Right ventricle myocardium inferior (tissue), 1 donor: Measurements from ENCODE around the gene CNTNAP5. TPM values are rescaled to one million over a fixed set of nuclear protein-coding genes. Genes with fewer than 3 reads are reported as not detected.

Experiments used
- ATAC-seq: fragments of 200-7000 bp; cut with Tn5 transposase; one replicate; pipeline ENCODE4 v1.9.1; 2020; ENCODE audit warnings: mild to moderate bottlenecking, moderate library complexity
- DNase-seq: peaks from one replicate; pipeline ENCODE4 v3.0.0; 2021; ENCODE audit errors: missing footprints
- intact Hi-C: fragments of 100-400 bp; cut with DNase I; formaldehyde crosslinking; loops from one replicate; pipeline ENCODE4 v1.11.0; 2022
- total RNA-seq: library from RNA; stranded (reverse); fragmentation: NEBNext Ultra II Directional; extraction: Animal tissue kit (Norgen Biotek cat#: 25700); gene quantifications from one replicate; pipeline ENCODE4 v1.2.1, GENCODE V29; 2021
- donor health status: DM: no; HTN: yes; CAD: no; lungs with severe emphysema.

The CNTNAP5 gene
- total RNA-seq, 1 donor from 2014 or later = not detected

DNA sequence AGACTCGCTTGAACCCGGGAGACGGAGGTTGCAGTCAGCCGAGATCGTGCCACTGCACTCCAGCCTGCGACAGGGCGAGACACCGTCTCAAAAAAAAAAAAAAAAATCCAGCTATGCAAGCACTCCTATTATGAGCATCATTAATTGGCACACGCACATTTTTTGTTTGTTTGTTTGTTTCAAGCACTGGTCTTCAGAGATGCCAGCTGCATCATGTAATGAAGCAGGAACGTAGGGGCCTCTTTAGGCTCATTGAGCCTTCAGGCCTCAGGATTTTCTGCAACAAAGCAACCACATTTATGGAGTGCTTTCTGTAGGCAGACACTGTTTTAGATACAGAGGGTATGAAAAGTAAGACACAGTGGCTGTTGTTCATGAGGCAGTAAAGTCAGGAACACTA is 585.8 kb downstream of the CNTNAP5 start:
- no peak for DNase-seq
- no peak for ATAC-seq

DNA sequence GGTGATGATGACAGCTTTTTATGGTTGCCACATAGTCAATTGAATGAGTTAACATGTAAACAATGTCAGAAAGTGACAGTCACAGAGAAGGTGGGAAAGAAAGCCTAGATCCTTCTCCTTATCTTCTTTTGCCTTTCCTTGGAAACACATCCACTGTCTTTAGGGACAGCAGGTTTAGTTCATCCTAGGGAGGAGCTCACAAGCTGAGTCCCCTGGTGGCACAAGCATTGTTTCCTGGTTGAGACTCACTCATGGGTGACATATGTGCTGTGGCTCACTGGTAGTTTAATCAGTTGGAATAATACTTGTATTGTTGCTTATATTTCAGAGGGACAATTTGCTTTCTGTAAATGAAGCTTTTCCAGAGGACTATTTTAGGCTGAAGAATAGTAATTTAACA is 598.5 kb downstream of the CNTNAP5 start:
- intact Hi-C loops = no loop called here
- ATAC-seq (no peak), DNase-seq (no peak)

More for the DNA sequence above, 585.8 kb downstream of the CNTNAP5 start:
- intact Hi-C loops = no loop called here

DNA sequence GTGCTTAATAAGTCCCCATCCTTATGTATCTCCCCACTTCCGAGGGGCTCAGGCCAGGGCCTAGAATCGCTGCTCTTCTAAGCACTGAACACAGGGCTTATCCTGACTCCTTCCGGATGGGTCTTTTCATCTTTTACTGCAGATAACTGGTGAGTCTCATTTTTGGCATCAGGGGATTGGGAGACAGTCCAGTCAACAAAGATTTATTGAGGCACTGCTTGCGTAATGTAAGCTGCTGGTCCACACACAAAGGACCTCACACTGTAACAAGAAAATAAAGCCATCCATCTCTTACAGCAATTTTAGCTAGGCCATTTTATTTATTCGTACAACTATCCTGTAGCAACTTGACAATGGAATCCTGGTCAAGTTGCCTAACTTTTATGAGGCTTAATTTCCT is 600.5 kb downstream of the CNTNAP5 start:
- ATAC-seq (no peak), DNase-seq (no peak)
- intact Hi-C loops = no loop called here

DNA sequence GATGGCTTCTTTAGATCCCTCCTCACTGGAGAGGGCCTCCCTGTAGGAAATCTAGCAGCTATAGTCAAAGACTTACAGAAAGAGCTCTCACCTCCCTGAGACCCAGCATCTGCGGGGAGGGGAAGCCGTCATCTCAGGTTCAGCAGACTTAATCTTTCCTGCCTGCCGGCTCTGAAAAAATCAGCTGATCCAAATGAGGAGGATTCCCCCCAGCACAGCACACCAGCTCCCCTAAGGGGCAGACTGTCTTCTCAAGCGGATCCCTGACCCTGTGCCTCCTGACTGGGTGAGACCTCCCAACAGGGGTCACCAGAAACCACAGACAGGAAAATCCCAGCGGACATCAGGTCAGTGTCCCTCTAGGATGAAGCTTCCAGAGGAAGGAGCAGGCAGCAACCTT is 601.9 kb downstream of the CNTNAP5 start:
- intact Hi-C loops = no loop called here
- no peak for DNase-seq
- no peak for ATAC-seq

DNA sequence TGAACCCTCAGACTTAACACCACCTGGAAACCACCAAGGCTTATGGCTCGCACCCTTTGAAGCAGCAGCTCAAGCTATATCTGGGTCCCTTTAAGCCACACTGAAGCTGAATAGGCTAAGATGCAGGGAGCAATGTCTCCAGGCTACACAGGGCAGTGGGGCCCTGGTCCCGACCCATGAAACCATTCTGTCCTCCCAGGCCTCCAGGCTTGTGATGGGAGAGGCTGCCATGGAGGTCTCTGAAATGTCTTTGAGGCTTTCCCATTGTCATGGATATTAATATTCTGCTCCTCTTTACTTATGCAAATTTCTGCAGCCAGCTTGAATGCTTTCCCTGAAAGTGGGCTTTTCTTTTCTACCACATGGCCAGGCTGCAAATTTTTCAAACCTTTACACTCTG is 608.7 kb downstream of the CNTNAP5 start:
- DNase-seq (no peak), ATAC-seq (no peak)
- intact Hi-C loops = no loop called here

DNA sequence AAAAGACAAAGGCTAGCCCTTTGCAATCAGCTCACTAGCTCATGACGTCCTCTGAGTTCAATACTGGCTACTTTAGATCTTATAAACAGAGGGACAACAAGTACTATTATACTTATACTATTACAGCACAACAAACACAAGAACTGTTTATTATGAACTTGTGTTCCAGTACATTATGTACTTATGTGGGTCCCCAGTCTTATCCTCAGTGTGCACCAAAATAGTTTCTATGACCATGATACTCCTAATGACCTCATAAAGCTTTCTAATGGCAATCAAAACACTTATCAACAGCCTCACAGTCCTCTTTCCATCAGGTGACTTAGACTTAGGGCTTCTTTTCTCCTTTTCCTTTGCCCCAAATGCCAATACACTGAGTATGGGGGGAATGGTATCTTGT is 614.4 kb downstream of the CNTNAP5 start:
- intact Hi-C loops = no loop called here
- DNase-seq (no peak), ATAC-seq (peak; percentile 39)

DNA sequence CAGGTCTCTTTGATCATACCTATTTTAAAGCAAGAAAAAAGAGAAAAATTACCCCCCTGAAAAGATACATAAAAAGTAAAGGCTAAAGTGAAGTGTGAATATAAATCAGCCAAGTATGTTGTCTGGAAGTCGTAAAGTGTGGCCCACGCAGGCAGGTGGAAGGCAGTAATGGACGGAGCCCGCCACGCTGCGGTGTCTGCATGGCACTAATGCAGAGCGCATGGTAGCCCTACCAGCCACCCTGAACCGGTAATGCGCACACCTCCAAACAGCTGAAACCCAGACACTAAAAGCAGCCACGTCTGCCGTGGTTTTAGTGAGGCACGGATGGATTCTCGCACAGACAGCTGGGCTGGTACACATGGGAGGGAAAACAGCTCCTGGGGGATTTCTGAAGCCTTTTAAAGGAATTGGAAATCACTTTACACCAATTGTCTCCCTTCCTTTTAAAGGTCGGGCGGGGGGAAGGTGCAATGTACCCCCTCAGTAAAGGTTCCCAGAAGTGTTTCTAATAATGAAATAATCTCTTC is 615.2 kb downstream of the CNTNAP5 start:
- DNase-seq = no peak
- intact Hi-C loops = no loop called here
- no peak for ATAC-seq

DNA sequence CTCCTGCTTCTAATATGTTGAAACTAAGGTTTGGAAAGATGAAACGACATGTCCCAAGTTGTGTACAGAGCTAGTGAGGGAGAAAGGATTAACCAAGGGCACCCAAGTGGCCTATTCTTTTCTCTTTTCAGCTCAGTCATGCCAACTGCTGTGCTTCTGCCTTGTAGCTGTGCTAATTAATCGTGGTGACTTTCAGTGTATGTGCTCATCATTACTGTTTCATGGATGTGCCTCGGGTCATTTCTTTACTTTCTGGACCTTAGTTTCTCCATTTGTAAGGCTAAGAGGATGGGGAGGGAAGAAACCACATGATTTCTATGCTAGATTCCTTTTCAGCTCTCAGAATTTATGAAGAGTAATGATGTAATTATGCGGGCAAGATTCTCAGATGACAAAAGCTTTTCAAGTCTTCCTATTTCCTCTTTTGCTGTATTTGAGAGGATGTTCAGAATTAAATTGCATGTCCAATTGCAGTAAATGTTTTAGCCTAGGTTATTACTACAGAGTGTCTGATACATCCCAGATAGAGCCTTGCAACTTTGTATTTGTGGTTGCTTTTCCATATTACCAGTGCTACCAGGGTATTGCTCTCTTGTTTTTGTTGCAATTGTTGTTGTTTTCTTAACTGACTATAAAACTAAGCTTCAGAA is 621.2 kb downstream of the CNTNAP5 start:
- intact Hi-C loops = no loop called here
- ATAC-seq (no peak), DNase-seq (no peak)

DNA sequence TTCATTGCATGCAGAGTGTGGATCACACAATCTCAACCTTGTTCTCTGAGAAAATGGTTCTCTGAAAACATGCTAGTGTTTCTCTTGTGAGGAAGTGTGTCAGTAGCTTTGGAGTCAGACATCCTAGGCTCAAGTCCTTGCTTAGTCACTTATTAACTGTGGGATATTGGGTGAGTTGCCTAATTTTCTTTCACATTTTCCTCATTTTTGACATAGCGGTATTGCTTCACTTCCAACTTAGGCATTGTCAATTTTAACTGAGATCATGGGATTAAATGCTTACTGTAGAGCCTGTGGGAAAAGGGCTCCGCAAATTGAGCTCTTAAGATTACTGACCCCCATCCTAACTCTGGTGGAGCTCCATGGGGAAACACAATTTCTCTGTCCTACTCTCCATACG is 622.2 kb downstream of the CNTNAP5 start:
- no peak for ATAC-seq
- DNase-seq = no peak
- intact Hi-C loops = no loop called here

DNA sequence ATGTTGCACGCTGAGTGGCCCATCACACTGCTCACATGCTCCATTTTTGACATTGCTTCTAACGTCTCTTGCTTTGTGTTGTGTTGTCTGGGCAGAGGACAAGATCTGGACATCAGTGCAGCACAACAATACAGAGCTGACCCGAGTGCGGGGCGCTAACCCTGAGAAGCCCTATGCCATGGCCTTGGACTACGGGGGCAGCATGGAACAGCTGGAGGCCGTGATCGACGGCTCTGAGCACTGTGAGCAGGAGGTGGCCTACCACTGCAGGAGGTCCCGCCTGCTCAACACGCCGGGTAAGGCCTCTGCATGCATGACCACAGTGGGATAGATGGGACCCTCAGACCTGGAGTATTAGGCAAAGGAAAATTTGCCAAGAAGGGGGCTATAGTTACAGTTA is 622.6 kb downstream of the CNTNAP5 start:
- no peak for ATAC-seq
- no peak for DNase-seq
- intact Hi-C loops = no loop called here

DNA sequence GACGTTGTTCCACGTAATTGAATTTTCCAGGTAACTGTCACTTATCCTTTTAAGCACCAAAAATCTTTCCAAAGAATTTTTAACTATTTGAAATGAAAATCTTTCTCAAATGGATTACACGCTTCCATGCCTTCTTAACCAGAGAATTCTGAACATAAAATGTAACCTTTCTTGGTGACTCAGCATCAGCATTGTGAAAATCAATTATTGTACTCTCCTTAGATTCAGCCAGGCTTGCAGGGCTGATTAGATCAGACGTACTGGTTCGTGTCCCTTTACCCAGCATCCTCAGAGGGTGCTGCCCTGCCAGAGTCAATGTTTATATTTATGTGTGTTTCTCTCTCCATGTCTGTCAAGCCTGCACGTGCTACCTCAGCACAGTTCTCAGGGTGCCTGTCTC is 623.9 kb downstream of the CNTNAP5 start:
- no peak for ATAC-seq

DNA sequence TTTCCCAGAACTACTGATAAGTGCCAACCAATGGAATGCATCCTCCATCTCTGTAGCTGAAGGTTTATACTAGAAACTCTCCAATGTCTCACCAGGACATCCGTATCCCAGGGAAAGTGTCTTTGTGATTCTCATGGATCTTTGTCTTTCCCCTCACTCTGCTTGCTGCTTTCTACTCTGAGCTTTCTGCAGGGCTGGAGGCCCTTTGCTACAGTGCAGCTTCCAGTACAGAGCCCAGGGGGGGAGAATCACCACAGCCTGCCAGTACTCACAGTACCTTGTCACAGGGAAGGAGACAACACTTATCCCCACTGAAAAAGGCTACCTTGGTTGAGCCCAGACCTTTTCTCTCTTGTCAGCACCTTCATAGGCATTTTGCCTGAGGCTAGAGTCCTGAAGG is 627.0 kb downstream of the CNTNAP5 start:
- intact Hi-C loops = no loop called here
- ATAC-seq = no peak
- no peak for DNase-seq

More for the DNA sequence above, 623.9 kb downstream of the CNTNAP5 start:
- no peak for DNase-seq
- intact Hi-C loops = no loop called here

DNA sequence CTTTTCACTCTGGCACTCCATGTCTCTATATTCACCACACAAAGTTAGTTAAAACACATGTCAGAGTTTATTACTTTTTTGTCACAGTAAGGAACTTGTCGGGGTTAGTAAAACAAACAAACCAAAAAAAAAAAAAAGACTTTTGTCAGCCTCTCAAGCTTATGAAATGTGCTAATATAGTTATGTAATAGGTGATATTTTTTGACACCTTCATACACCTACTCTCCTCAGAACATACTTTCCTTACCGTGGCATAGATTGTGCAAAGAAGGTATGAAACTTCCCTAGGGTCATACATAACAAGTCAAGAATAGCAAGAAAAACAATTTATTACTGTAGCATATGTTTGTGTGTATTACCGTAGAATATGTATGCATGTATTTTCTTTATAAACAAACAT is 633.3 kb downstream of the CNTNAP5 start:
- DNase-seq (no peak), ATAC-seq (no peak)
- intact Hi-C loops = no loop called here

DNA sequence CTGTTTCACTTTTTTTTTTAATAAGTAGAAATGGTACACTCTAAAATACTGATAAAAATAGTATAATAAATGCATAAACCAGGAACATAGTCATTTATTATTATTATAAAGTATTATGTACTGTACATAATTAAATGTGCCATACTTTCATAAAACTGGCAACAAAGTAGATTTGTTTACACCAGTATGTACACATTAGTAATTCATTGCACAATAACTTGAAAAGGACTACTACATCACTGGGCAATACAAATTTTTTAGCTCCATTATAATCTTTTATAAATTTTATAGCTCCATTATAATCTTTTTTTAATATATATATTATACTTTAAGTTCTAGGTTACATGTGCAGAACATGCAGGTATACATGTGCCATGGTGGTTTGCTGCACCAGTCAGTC is 636.5 kb downstream of the CNTNAP5 start:
- ATAC-seq (no peak), DNase-seq (no peak)
- intact Hi-C loops = no loop called here

DNA sequence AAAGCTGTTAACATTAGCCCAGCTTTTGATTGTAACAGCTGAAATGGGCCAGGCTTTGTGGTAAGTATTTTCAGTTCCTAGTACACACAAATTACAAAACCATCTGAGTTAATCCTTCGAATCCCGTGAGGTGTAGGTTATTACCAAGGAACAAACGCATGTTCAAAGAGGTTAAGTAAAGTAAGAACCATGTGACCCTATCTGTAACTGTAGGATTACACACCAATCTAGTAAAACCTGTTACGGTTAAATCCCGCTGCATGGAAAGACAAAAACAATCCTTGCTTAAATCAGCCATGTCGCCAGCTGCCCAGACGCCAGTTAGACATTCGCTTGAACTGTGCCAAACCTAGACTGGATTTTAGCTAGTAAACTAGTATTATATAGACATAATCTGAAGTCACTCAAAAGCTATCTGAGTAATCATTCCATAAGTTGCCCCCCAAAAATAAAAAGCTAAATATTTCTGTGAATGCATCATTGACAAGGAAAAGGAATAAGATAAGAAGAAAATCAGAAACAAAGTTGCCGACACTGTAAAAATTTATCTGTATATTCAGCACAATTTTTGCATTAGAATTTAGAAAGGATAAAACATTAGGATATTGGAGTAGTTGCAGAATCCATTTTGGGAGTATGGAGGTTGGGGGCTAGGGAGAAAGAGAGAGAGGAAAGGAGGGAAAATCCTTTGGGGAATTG is 638.0 kb downstream of the CNTNAP5 start:
- DNase-seq = no peak
- intact Hi-C loops = no loop called here
- ATAC-seq = no peak

DNA sequence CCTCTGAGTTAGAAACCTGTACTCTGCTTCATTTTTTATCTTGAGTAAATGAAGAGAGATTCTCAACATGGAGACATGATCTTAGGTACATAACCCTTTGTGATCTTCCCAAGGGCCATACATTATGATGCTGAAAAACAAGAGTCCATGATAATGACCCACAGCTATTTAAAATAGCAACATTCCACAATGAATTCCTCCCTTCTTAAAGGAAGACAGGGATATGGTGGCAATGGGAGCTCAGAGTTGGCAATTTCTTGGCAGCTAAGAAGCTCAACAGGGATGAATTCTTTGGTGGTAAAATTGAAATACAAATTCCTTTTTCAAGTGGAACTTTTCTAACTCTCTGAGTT is 638.5 kb downstream of the CNTNAP5 start:
- DNase-seq (no peak), ATAC-seq (no peak)
- intact Hi-C loops = no loop called here

DNA sequence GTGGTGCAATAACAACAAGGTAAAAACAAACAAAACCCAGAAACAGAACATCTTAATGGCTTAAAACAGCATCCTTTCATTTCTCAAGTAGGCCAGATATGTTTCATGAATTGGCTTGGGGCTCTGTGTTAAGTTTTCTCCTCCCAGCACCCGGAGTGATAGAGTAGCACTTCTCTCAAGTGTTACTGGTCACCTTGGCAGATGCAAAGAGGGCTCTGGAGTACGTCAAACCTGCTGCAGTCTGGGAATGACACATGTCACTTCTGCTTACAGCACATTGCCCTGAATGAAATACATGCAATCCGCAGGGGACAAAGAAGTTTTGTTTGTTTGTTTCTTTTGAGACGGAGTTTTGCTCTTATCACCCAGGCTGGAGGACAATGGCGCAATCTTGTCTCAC is 639.3 kb downstream of the CNTNAP5 start:
- DNase-seq = no peak
- intact Hi-C loops = no loop called here
- peak; percentile 79 for ATAC-seq

DNA sequence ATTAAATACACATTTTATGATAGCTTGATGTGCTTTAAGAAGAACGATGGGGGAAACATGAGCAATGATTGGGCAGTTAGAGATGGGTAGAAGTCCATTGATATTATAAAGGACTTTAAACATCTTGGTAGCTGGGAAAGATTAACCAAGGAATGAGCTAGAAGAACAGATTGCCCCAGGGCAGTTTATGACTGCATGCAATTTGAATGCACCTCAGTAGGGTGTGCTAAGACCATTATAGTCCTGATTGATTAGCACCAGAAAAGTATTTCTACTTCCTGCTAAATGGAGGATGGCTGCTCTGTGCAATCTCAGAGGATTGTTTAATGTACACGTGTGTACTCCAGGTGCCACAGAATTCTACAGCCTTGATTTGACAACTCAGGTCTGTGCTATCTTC is 641.9 kb downstream of the CNTNAP5 start:
- DNase-seq (no peak), ATAC-seq (no peak)
- intact Hi-C loops = no loop called here

DNA sequence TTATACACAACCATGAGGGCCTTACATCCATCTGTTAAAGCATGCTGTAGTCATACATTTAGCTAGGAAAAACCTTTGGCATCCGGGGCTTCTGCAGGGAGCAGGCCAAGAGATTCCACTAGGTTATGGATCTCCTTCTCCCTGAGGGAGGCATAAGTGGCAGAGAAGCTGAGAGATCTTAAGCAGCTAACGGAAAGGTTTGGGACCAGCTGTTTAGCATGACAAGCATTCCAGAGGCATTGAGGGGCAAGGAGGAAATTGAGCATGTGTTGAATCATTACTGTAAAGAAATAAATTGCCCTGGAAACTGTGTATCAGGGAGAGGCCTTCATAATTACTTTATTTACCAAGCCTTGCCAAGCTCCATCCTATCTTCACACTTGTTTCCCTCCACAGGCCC is 643.1 kb downstream of the CNTNAP5 start:
- intact Hi-C loops = no loop called here
- no peak for ATAC-seq
- no peak for DNase-seq

DNA sequence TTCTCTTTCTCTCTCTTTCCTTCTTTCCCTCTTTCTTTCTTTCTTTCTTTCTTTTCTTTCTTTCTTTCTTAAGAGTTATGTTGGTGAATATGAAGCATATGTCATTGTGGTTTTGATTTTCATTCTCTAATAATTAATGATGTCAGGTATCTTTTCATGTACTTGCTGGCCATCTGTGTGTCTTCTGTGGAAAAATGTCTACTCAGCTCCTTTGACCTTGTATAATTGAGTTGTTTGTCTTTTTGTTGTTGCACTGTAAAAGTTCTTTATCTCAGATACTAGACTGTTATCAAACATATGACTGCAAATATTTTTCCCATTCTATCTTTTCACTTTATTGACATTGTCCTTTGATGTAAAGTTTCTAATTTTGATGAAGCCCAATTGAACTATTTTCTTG is 645.1 kb downstream of the CNTNAP5 start:
- DNase-seq = no peak
- ATAC-seq = no peak
- intact Hi-C loops = no loop called here

DNA sequence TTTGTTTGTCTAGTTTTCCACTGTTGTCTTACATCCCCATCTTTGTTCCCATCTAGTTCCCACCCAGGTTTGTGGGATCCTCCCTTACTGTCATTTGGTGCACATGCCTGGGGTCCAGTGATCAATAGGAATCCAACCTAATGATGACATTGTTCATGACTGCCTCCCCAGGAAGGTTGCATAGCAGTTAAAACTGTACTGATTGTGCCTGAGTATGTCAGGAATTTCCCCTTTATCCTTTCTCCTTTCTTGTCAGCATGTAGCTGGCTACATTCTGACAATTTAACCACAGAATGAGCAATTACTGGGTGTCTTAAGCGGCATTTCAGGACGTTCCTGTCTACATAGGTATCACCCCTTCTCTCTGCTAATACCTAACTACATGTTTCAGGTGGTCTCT is 653.0 kb downstream of the CNTNAP5 start:
- DNase-seq = no peak
- intact Hi-C loops = no loop called here
- no peak for ATAC-seq
